Vagina (tissue), 2 donors: ENCODE measurements around the gene PSMB8. TPM values are rescaled to one million over a fixed set of nuclear protein-coding genes. Genes with fewer than 3 reads are reported as not detected.

Source experiments
- DNase-seq, 2 donors: peaks; one replicate each; pipeline ENCODE4 v3.0.0-alpha.2; 2017; ENCODE audit errors: extremely low spot score in 2 of 2
- H3K27ac ChIP-seq: fragments of 200-600 bp; sonication (generic); one replicate; pipeline ENCODE4 v1.5.1; 2019
- H3K27me3 ChIP-seq: fragments of 200-600 bp; sonication (generic); one replicate; pipeline ENCODE4 v1.5.1; 2019
- H3K36me3 ChIP-seq, 2 donors: fragments of 200-600 bp; sonication (generic); one replicate each; pipeline ENCODE4 v1.5.1; 2017 to 2019
- H3K4me1 ChIP-seq: fragments of 200-600 bp; sonication (generic); one replicate; pipeline ENCODE4 v1.5.1; 2019
- H3K4me3 ChIP-seq, 2 donors: fragments of 200-600 bp; sonication (generic); 1 replicate in 1 of 2; 2 replicates in 1 of 2; pipeline ENCODE4 v1.5.1; 2016 to 2019
- H3K9me3 ChIP-seq: fragments of 200-600 bp; sonication (generic); one replicate; pipeline ENCODE4 v1.5.1; 2019
- POLR2A ChIP-seq, 2 donors: fragments of 450-650 bp; IDR thresholded peaks; one replicate each; pipeline ENCODE4 v1.6.1; 2017; ENCODE audit warnings: antibody characterized with exemption in 2 of 2, mild to moderate bottlenecking in 2 of 2, moderate library complexity in 2 of 2
- POLR2AphosphoS5 ChIP-seq, 2 donors: sonication (generic); formaldehyde crosslinking; IDR thresholded peaks; one replicate each; pipeline ENCODE4 v1.9.0; 2017; ENCODE audit warnings: antibody characterized with exemption in 2 of 2, mild to moderate bottlenecking in 2 of 2, low read depth in 1 of 2; ENCODE audit not compliant: insufficient read depth in 1 of 2
- intact Hi-C: fragments of 100-400 bp; cut with DNase I; formaldehyde crosslinking; loops from one replicate; pipeline ENCODE4 v1.15.1; 2023
- total RNA-seq: library from RNA; depleted of rRNA; stranded (reverse); fragments of >200 nt; gene quantifications from one replicate; pipeline ENCODE4 v1.2.3, GENCODE V29; 2016
- TF ChIP-seq, protein P1 (sequence below), 3 experiments: fragments of 450-650 bp in 2 of 3; fragments of 200-600 bp in 1 of 3; sonication (generic) in 1 of 3; IDR thresholded peaks; one replicate each; pipeline ENCODE4 v1.5.1; 2017 to 2019; ENCODE audit warnings: antibody characterized with exemption in 3 of 3, mild to moderate bottlenecking in 2 of 3, moderate library complexity in 2 of 3

PSMB8 gene
- total RNA-seq, 1 donor from 2014 or later: 31.9 TPM

DNA sequence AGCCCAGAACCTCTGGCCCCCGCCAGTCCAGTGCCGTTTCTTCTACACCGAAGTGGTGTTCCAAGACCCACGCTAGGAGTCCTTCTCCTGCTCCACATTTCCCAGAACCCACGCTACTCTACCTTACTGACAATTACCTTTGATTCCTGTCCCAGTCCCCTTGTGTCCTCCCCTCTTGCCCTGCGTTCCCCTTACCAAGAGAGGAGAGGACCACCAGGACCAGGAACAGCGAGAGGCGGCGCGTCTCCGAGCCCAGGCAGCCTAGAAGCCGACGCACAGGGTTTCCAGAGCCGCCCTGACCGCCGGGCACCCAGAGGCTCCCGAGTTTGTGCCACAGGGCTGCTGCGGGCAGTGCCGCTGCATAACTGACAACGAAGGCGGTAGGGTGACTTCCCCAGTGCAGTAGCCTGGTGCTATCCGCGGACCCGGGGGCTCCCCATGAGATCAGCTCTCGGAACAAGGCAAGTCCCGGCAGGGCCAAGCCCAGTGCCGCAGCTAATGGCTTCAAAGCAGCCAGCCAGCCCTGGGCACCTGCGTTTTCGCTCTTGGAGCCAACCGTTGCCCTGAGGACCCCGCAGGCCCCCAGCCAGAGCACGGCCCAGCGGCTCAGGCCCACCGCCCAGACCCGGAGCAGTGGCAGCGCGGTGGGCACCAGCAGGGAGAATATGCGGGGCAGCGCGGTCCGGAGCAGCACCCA is 9.1 kb upstream of the PSMB8 start:
- Histone ChIP-seq H3K9me3 (no peaks in the 10 kb centered on the region), H3K36me3 (peaks cover 0 to 30% of the 10 kb centered on the region in 2 donors), H3K4me3 (peak overlapping the region; percentile 81 to 92), H3K27ac (peak overlapping the region; percentile 100), H3K27me3 (no peaks in the 10 kb centered on the region), H3K4me1 (peaks cover 33% of the 10 kb centered on the region)
- DNase-seq: peak in 1 of 2 donors; percentile 88
- intact Hi-C loops: no loop called here
- TF ChIP-seq POLR2A (IDR thresholded peaks at IDR 0.05) (no peak), POLR2AphosphoS5 (IDR thresholded peaks at IDR 0.05; ENCODE audit: insufficient read depth in 1 of 2, low read depth in 1 of 2) (no peak)
- TF ChIP-seq, protein P1, sequence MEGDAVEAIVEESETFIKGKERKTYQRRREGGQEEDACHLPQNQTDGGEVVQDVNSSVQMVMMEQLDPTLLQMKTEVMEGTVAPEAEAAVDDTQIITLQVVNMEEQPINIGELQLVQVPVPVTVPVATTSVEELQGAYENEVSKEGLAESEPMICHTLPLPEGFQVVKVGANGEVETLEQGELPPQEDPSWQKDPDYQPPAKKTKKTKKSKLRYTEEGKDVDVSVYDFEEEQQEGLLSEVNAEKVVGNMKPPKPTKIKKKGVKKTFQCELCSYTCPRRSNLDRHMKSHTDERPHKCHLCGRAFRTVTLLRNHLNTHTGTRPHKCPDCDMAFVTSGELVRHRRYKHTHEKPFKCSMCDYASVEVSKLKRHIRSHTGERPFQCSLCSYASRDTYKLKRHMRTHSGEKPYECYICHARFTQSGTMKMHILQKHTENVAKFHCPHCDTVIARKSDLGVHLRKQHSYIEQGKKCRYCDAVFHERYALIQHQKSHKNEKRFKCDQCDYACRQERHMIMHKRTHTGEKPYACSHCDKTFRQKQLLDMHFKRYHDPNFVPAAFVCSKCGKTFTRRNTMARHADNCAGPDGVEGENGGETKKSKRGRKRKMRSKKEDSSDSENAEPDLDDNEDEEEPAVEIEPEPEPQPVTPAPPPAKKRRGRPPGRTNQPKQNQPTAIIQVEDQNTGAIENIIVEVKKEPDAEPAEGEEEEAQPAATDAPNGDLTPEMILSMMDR (IDR thresholded peaks at IDR 0.05): no peak

DNA sequence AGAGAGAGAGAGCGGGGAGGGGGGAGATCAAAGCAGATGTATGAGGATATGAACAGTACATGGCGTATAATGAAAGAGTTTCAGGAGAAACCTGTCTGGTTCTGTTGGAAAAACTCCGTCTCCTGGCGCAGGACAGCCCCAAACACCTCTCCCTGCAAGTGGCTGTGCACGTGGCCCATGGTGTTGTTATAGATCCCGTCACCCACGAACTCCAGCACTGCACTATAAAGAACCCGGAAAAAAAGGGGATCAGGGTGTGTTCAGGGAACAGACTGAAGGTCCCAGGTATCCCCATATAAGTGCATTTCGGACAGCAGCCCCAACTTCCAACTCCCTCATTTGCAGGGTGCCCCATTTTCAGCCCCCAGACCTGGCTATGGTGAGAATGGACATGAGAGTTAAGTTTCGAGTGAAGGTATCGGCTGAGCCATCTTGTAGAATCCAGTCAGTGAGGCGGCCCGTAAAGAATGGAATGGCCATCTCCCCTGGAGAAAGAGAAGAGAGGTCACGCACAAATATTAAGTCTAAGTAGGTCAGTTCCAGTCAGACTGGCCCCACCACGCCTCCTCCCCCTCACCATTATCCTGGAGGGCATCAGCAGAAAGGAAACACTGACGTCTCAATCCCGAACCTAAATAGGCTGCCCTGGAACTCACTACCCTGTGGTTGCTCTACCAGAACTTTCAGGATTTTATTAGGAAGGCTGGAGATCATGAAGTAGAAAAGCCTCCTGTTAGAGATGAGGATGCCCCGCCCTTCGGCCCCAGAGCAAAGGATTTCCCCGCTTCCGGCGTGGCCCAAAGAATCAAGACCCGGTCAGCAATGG is 8.4 kb upstream of the PSMB8 start:
- H3K9me3 ChIP-seq: no peaks in the 10 kb centered on the region
- H3K4me1 ChIP-seq: peaks cover 33% of the 10 kb centered on the region
- peaks cover 0 to 33% of the 10 kb centered on the region in 2 donors for H3K36me3 ChIP-seq
- no peak for TF ChIP-seq POLR2AphosphoS5 (IDR thresholded peaks at IDR 0.05; ENCODE audit: insufficient read depth in 1 of 2, low read depth in 1 of 2)
- H3K27me3 ChIP-seq: no peaks in the 10 kb centered on the region
- DNase-seq: peak in 1 of 2 donors; percentile 91
- peak overlapping the region; percentile 100 for H3K27ac ChIP-seq
- H3K4me3 ChIP-seq: peak overlapping the region; percentile 81 to 92
- intact Hi-C loops: no loop called here

DNA sequence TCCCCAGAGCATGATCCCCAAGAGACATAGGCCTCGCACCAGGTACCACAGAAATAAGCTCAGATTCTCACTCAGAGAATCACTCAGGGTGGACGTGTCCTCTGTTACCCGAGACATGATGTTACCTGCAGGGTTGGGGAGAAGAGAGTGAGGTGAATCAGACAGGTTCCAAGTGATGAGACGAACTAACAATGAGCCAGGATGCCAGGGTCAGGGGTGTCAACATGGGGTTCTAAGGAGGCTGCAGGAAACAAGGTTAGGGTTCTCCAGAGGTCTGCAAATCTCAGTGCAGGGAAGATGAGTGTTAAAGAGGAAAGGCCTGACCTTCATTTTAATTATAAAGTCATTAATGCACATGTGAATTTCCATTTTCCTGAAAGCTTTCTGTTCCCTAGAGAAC is 7.2 kb upstream of the PSMB8 start:
- no peak for DNase-seq
- no peaks in the 10 kb centered on the region for H3K27me3 ChIP-seq
- H3K27ac ChIP-seq: peak overlapping the region; percentile 2
- H3K4me1 ChIP-seq: peaks cover 33% of the 10 kb centered on the region
- H3K4me3 ChIP-seq: no peak overlapping the region
- TF ChIP-seq, protein P1 (IDR thresholded peaks at IDR 0.05): no peak
- TF ChIP-seq POLR2A (IDR thresholded peaks at IDR 0.05) (no peak), POLR2AphosphoS5 (IDR thresholded peaks at IDR 0.05; ENCODE audit: insufficient read depth in 1 of 2, low read depth in 1 of 2) (no peak)
- peaks cover 0 to 43% of the 10 kb centered on the region in 2 donors for H3K36me3 ChIP-seq
- intact Hi-C loops: no loop called here
- no peaks in the 10 kb centered on the region for H3K9me3 ChIP-seq

DNA sequence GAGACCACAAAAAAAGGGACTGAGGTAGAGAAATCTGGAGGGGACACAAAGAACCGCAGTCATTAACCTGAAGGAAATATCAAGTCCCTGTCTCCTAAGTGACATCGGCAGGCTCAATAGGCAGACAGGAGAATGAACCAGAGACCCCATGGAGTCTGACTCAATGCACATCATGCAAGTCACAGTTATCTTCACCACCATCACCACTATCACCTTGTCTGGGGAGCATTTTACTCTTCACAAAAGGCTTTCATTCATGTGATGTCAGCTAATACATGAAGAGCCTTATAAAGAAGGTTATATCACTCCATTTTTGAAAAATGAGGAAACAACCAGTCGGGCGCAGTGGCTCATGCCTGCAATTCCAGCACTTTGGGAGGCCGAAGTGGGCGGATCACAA is 5.3 kb upstream of the PSMB8 start:
- H3K4me3 ChIP-seq: no peak overlapping the region
- peaks cover 29% of the 10 kb centered on the region for H3K4me1 ChIP-seq
- DNase-seq: no peak
- intact Hi-C loops: no loop called here
- H3K27me3 ChIP-seq: no peaks in the 10 kb centered on the region
- H3K27ac ChIP-seq: no peak overlapping the region
- no peak for TF ChIP-seq POLR2AphosphoS5 (IDR thresholded peaks at IDR 0.05; ENCODE audit: insufficient read depth in 1 of 2, low read depth in 1 of 2)
- TF ChIP-seq, protein P1 (IDR thresholded peaks at IDR 0.05): no peak
- TF ChIP-seq POLR2A (IDR thresholded peaks at IDR 0.05): no peak
- no peaks in the 10 kb centered on the region for H3K9me3 ChIP-seq
- H3K36me3 ChIP-seq: peaks cover 0 to 43% of the 10 kb centered on the region in 2 donors

DNA sequence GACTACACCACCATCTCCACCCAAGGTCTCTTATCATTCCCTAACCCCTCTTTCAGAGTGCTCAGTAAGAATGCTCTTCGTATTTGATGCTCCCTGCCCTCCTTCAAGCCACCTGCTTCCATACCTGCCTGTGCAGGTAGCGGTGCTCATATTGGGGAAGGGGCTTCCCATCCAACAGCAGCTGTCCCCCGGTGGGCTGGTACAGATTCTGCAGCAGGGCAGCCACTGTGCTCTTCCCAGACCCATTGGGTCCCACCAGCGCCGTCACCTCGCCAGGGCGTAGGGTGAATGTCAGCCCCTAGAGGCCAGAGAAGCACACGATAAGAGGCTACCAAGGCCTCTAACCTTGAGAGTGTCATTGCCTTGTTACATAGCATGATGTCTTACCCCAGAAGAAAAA is 3.9 kb upstream of the PSMB8 start:
- H3K4me1 ChIP-seq: peaks cover 34% of the 10 kb centered on the region
- no peak overlapping the region for H3K4me3 ChIP-seq
- peak in 1 of 2 donors; percentile 37 for DNase-seq
- no peak for TF ChIP-seq POLR2A (IDR thresholded peaks at IDR 0.05)
- no peak for TF ChIP-seq POLR2AphosphoS5 (IDR thresholded peaks at IDR 0.05; ENCODE audit: insufficient read depth in 1 of 2, low read depth in 1 of 2)
- TF ChIP-seq, protein P1 (IDR thresholded peaks at IDR 0.05): no peak
- intact Hi-C loops: no loop called here
- no peaks in the 10 kb centered on the region for H3K27me3 ChIP-seq
- H3K27ac ChIP-seq: no peak overlapping the region
- H3K9me3 ChIP-seq: no peaks in the 10 kb centered on the region
- H3K36me3 ChIP-seq: peaks cover 0 to 43% of the 10 kb centered on the region in 2 donors
